CD4-positive, alpha-beta T cell (primary cell): ENCODE results near the gene EFHB. TPM values are rescaled to one million over a fixed set of nuclear protein-coding genes. Genes with fewer than 3 reads are reported as not detected.

Experiments used
- ATAC-seq: fragments of 200-7000 bp; cut with Tn5 transposase; one replicate; pipeline ENCODE4 v1.10.0; 2022; ENCODE audit warnings: mild to moderate bottlenecking; ENCODE audit not compliant: poor library complexity
- CTCF ChIA-PET: fragments of 350-600 bp; sonication (Branson Sonifier 250); formaldehyde crosslinking; loops from one replicate; lab custom pipeline; 2021; ENCODE audit warnings: antibody characterized with exemption, inconsistent platforms; lab: Charles Lee
- POLR2A ChIA-PET: fragments of 350-600 bp; sonication (Branson Sonifier 250); formaldehyde crosslinking; loops from one replicate; lab custom pipeline; 2021; ENCODE audit warnings: antibody characterized with exemption, inconsistent platforms; lab: Charles Lee
- DNase-seq, 14 experiments: peaks; one replicate each; pipeline ENCODE4 v3.0.0-alpha.2; 2013 to 2020; ENCODE audit warnings: mixed read lengths in 2 of 14
- H3K27ac ChIP-seq, 2 donors: one replicate each; pipeline versions ENCODE4 v1.5.1 to v1.7.0; 2013; ENCODE audit warnings: low read length in 2 of 2, low read depth in 1 of 2, mild to moderate bottlenecking in 1 of 2
- H3K27me3 ChIP-seq, 2 experiments: 1 replicate in 1 of 2; 2 replicates in 1 of 2; pipeline versions ENCODE4 v1.6.1 to v1.7.0; 2013; ENCODE audit warnings: low read length in 2 of 2, control low read depth in 1 of 2, mild to moderate bottlenecking in 1 of 2, moderate library complexity in 1 of 2; ENCODE audit not compliant: insufficient read depth in 2 of 2, control insufficient read depth in 1 of 2
- H3K36me3 ChIP-seq: one replicate; pipeline ENCODE4 v1.6.1; 2013; ENCODE audit warnings: low read length, control low read depth; ENCODE audit not compliant: insufficient read depth
- H3K4me1 ChIP-seq: one replicate; pipeline ENCODE4 v1.6.1; 2013; ENCODE audit warnings: low read length, control low read depth; ENCODE audit not compliant: insufficient read depth
- H3K4me3 ChIP-seq: one replicate; pipeline ENCODE4 v1.5.1; 2013; ENCODE audit warnings: mild to moderate bottlenecking, low read length, moderate library complexity
- H3K9me3 ChIP-seq, 2 experiments: 1 replicate in 1 of 2; 2 replicates in 1 of 2; pipeline versions ENCODE4 v1.6.1 to v1.7.0; 2013; ENCODE audit warnings: low read length in 2 of 2, mild to moderate bottlenecking in 2 of 2, control low read depth in 1 of 2, moderate library complexity in 1 of 2; ENCODE audit not compliant: control insufficient read depth in 1 of 2, insufficient read depth in 1 of 2
- H3K27ac Mint-ChIP-seq: one replicate; pipeline ENCODE4 v1.8.0; 2020; ENCODE audit warnings: mixed read lengths
- H3K27me3 Mint-ChIP-seq: one replicate; pipeline ENCODE4 v1.8.0; 2021; ENCODE audit warnings: mixed read lengths
- H3K36me3 Mint-ChIP-seq: one replicate; pipeline ENCODE4 v1.8.0; 2021; ENCODE audit warnings: low read depth, mixed read lengths
- H3K4me1 Mint-ChIP-seq: one replicate; pipeline ENCODE4 v1.8.0; 2021; ENCODE audit warnings: low read depth, mixed read lengths
- H3K4me3 Mint-ChIP-seq: one replicate; pipeline ENCODE4 v1.8.0; 2020; ENCODE audit warnings: mild to moderate bottlenecking, mixed read lengths
- H3K9me3 Mint-ChIP-seq: one replicate; pipeline ENCODE4 v1.8.0; 2020; ENCODE audit warnings: mixed read lengths
- CTCF ChIP-seq: fragments of 200-600 bp; IDR thresholded peaks from one replicate; pipeline ENCODE4 v1.8.0; 2022; ENCODE audit warnings: antibody characterized with exemption, mild to moderate bottlenecking
- intact Hi-C, 2 experiments: fragments of 100-400 bp; cut with DNase I in 1 of 2; cut with micrococcal nuclease in 1 of 2; formaldehyde crosslinking; loops; one replicate each; pipeline versions ENCODE4 v1.15.1 to v1.9.0; 2023 to 2025; cut with DNase I, micrococcal nuclease
- total RNA-seq, 174 experiments: library from RNA in 2 of 174; stranded (reverse) in 2 of 174; gene quantifications; one replicate each; pipeline ENCODE4 v1.2.3 and lab custom pipeline; 2021 to 2026

EFHB gene
- total RNA-seq, 2 experiments from 2014 or later: 0.99 to 1.2 TPM

DNA sequence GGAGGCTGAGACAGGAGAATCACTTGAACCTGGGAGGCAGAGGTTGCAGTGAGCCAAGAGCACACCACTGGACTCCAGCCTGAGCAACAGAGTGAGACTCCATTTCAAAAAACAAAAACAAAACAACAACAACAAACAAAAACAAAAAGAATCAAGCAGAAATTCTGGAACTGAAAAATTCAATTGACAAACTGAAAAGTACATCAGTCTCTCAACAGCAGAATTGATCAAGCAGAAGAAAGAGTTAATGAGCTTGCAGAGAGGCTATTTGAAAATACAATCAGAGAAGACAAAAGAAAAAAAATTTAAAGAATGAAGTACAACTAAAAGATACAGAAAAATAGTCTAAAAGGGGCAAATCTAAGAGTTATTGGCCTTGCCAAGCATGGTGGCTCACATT, 22.6 kb downstream of the EFHB start:
- H3K27ac Mint-ChIP-seq: no peak overlapping the region
- Histone ChIP-seq H3K9me3 (peaks cover 0 to 8% of the 10 kb centered on the region in 2 experiments), H3K4me3 (no peak overlapping the region), H3K4me1 (no peaks in the 10 kb centered on the region), H3K27me3 (no peaks in the 10 kb centered on the region), H3K27ac (no peak overlapping the region), H3K36me3 (no peaks in the 10 kb centered on the region)
- TF ChIP-seq CTCF: no peak
- H3K9me3 Mint-ChIP-seq: peaks cover 9% of the 10 kb centered on the region
- CTCF ChIA-PET: no interaction called here
- H3K4me1 Mint-ChIP-seq: no peaks in the 10 kb centered on the region
- H3K27me3 Mint-ChIP-seq: no peaks in the 10 kb centered on the region
- H3K36me3 Mint-ChIP-seq: peaks cover 10% of the 10 kb centered on the region
- DNase-seq: no peak
- intact Hi-C loops: no loop called here
- H3K4me3 Mint-ChIP-seq: no peak overlapping the region
- no peak for ATAC-seq
- POLR2A ChIA-PET: no interaction called here

- Mint-ChIP-seq H3K9me3 (peaks cover 11% of the 10 kb centered on the region), H3K4me3 (no peak overlapping the region), H3K27ac (no peak overlapping the region), H3K27me3 (no peaks in the 10 kb centered on the region), H3K4me1 (no peaks in the 10 kb centered on the region), H3K36me3 (peaks cover 10% of the 10 kb centered on the region)
- intact Hi-C loops: no loop called here
- CTCF ChIA-PET: no interaction called here
- TF ChIP-seq CTCF: no peak
- no peak for DNase-seq
- no peak for ATAC-seq
- Histone ChIP-seq H3K27ac (no peak overlapping the region), H3K4me1 (no peaks in the 10 kb centered on the region), H3K4me3 (no peak overlapping the region), H3K36me3 (no peaks in the 10 kb centered on the region), H3K27me3 (no peaks in the 10 kb centered on the region), H3K9me3 (peaks cover 0 to 8% of the 10 kb centered on the region in 2 experiments)
- POLR2A ChIA-PET: no interaction called here
Observed at GRCh38 chr3:19907523-19907922, 26.5 kb downstream of the EFHB start.

- ATAC-seq: no peak
- H3K9me3 Mint-ChIP-seq: peaks cover 3% of the 10 kb centered on the region
- no peaks in the 10 kb centered on the region for H3K4me1 ChIP-seq
- H3K9me3 ChIP-seq: no peaks in the 10 kb centered on the region
- no peak overlapping the region for H3K27ac ChIP-seq
- no peak overlapping the region for H3K27ac Mint-ChIP-seq
- H3K36me3 Mint-ChIP-seq: no peaks in the 10 kb centered on the region
- H3K4me3 Mint-ChIP-seq: no peak overlapping the region
- no peaks in the 10 kb centered on the region for H3K27me3 Mint-ChIP-seq
- POLR2A ChIA-PET: no interaction called here
- no peaks in the 10 kb centered on the region for H3K4me1 Mint-ChIP-seq
- intact Hi-C loops: no loop called here
- TF ChIP-seq CTCF: no peak
- CTCF ChIA-PET: no interaction called here
- DNase-seq: no peak
- H3K36me3 ChIP-seq: no peaks in the 10 kb centered on the region
- no peaks in the 10 kb centered on the region for H3K27me3 ChIP-seq
- H3K4me3 ChIP-seq: no peak overlapping the region
Observed at GRCh38 chr3:19903649-19904048, 30.4 kb downstream of the EFHB start.
